Fibroblast of the aortic adventitia (primary cell): ENCODE data around the gene LRFN2. TPM values are rescaled to one million over a fixed set of nuclear protein-coding genes. Genes with fewer than 3 reads are reported as not detected.

Experiments
- DNase-seq: peaks from one replicate; pipeline ENCODE4 v3.0.0-alpha.2; 2010; ENCODE audit warnings: low read depth
- H3K4me3 ChIP-seq: 2 replicates; pipeline ENCODE4 v1.5.1; 2011; ENCODE audit warnings: low read depth, mild to moderate bottlenecking, control low read depth, low read length, moderate library complexity
- total RNA-seq: library from RNA; depleted of rRNA; stranded (reverse); fragments of >200 nt; gene quantifications from 2 replicates; pipeline ENCODE4 v1.2.3, GENCODE V29; 2012; ENCODE audit warnings: low replicate concordance
- TF ChIP-seq, protein P1 (sequence below): IDR thresholded peaks from 2 replicates; pipeline ENCODE4 v1.5.1; 2011; ENCODE audit warnings: mild to moderate bottlenecking, low read length, control low read depth, inconsistent platforms; ENCODE audit not compliant: insufficient read depth

Gene LRFN2
- total RNA-seq, 1 donor: not detected

DNA sequence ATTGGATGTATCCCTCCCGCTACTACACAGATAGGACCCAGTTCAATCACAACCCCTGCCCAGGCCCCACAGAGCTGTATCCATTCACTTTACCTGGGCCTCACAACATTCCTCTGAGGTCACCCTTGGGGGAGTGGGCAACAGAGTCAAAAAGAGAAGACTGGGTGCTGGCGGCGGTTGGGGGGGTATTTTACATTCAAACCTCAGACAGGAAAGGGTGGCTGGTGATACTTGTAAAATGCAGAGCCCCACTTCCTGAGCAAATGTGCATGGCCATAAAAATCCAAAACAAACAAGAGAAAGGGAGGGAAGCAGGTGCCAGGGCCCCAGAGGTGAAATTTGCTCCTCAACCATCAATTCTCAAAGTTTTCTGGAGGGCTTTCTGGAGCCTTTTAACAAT, 3.5 kb downstream of the LRFN2 start:
- no peak overlapping the region for H3K4me3 ChIP-seq
- no peak for DNase-seq
- TF ChIP-seq, protein P1, sequence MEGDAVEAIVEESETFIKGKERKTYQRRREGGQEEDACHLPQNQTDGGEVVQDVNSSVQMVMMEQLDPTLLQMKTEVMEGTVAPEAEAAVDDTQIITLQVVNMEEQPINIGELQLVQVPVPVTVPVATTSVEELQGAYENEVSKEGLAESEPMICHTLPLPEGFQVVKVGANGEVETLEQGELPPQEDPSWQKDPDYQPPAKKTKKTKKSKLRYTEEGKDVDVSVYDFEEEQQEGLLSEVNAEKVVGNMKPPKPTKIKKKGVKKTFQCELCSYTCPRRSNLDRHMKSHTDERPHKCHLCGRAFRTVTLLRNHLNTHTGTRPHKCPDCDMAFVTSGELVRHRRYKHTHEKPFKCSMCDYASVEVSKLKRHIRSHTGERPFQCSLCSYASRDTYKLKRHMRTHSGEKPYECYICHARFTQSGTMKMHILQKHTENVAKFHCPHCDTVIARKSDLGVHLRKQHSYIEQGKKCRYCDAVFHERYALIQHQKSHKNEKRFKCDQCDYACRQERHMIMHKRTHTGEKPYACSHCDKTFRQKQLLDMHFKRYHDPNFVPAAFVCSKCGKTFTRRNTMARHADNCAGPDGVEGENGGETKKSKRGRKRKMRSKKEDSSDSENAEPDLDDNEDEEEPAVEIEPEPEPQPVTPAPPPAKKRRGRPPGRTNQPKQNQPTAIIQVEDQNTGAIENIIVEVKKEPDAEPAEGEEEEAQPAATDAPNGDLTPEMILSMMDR: no peak

DNA sequence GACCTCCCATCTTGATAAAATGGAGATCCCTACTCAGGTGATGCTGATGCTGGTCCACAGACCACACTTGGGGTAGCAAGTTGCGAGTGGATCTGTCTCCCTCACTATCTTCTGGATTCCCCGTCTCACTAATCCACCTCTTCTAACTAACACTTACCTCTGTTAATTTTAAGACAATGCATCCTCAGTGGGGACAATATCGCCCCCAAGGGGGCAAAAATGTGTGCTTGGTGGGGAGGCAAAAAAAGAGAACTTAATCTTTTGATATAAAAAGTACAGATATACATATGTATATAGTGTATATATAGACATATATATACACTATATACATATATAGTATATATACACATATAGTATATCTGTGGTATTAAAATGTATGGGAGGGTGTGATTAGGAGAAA, 4.3 kb downstream of the LRFN2 start:
- H3K4me3 ChIP-seq: no peak overlapping the region
- TF ChIP-seq, protein P1: no peak
- DNase-seq: no peak

DNA sequence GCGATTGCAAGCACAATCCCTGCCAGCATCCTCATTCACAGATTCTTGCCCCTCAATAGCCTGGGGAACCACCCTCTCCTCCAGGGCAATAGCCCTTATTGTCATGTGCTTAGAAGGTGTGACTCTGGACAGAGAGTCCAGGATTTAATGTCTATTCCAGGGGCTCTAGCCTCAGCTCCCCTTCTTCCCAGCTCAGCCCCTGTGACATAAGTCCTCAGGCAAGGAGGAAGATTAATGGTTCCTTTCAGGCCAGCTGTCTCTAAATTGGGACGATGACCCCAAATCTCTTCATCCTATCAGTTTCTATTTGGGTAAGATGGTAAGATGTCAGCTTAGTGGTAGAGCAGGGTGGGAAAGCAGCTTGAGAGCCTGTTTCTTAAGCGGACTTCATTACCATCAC, 8.1 kb downstream of the LRFN2 start:
- no peak for DNase-seq
- TF ChIP-seq, protein P1: no peak
- no peak overlapping the region for H3K4me3 ChIP-seq

DNA sequence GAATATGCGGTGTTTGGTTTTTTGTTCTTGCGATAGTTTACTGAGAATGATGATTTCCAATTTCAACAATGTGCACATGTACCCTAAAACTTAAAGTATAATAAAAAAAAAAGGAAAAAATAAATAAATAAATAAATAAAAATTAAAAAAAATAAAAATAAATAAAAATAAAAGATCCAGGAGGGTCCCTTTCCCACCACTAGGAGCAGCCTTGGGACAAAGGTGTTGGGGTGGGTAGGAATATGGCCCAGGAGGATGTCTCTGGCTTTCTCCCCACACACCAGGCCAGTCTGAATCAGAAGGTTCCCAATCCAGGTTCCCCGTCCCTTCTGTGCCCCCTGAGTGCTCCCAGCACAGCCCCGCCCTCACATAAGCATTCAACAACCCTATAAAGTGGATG, 9.5 kb downstream of the LRFN2 start:
- no peak for DNase-seq
- TF ChIP-seq, protein P1: peak; percentile 39
- no peak overlapping the region for H3K4me3 ChIP-seq

DNA sequence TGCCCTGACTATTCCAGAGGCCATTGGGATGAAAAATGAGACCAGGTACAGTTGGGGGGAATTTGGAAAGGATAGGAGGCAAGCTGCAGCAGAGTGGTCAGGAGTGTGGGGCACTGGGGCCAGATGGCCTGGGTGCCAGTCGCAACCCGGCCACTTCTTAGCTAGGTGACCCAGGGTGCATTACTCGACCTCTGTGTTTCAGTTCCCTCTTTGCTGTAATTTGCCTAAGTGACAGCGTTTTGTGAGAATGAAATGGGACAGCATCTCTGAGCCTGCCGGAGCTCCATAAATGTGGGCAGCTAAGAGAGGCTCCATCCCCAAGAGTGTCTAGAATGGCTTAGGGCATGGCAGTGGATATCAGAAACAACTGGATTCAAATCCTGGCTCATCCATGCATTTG, 13.9 kb downstream of the LRFN2 start:
- DNase-seq: no peak
- TF ChIP-seq, protein P1: no peak
- H3K4me3 ChIP-seq: no peak overlapping the region

DNA sequence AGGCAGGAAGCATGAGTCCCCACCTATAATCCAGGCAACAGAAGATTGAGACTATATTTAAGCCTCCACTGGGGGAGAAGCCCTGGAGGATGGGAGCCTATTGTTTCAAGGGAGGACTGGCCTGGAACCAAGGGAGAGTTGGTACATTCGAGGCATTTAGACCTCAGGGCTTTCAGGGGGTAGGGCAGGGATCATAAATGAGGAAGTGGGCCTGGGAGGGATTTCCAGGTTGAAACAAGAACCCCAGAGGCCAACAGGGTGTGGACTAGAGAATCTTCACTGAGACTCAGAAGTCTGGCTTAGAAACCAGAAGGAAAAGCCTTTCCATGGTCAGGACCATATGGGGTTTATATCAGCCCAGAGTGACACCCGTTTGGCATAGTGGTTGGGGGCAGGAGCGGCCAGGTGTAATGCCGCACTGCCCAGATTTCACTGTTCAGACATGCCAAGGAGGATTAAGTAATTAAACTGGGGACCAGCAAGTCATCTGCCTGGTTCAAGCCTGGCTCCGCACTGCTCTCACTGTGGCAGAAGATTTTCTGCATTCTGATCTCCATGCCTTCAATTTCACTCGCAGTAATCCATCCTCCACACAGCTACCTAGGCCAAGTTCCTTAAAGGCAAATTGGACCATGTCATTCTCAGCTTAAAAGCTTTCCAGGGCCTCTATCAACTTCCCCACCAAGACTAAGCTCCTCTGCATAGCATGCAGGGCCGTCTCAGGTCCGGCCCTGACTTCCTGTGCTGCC, 17.8 kb downstream of the LRFN2 start:
- no peak for DNase-seq
- H3K4me3 ChIP-seq: no peak overlapping the region
- TF ChIP-seq, protein P1: no peak
